BE2C (cell line): Measurements from ENCODE around the gene KCTD10.
A peak's percentile ranks its signal among the peaks of the same experiment; 100 is the strongest.

Experiments
- DNase-seq: peaks from one replicate; pipeline ENCODE4 v3.0.0-alpha.2; 2020
- H3K27me3 ChIP-seq: fragments of 250-450 bp; sonication (Bioruptor Pico); 2 replicates; pipeline ENCODE4 v1.5.1; 2020; ENCODE audit warnings: mild to moderate bottlenecking
- H3K36me3 ChIP-seq: fragments of 250-450 bp; sonication (Bioruptor Pico); 2 replicates; pipeline ENCODE4 v1.5.1; 2020; ENCODE audit warnings: mild to moderate bottlenecking
- H3K4me1 ChIP-seq: fragments of 250-450 bp; sonication (Bioruptor Pico); 2 replicates; pipeline ENCODE4 v1.5.1; 2020
- H3K4me3 ChIP-seq: 2 replicates; pipeline ENCODE4 v1.5.1; 2011; ENCODE audit warnings: low read depth, low read length
- H3K9me3 ChIP-seq: fragments of 250-450 bp; sonication (Bioruptor Pico); 2 replicates; pipeline ENCODE4 v1.5.1; 2020
- TF ChIP-seq, protein P1 (sequence below): IDR thresholded peaks from 2 replicates; pipeline ENCODE4 v1.5.1; 2012; ENCODE audit warnings: mild to moderate bottlenecking, low read depth, low read length

KCTD10 gene

DNA sequence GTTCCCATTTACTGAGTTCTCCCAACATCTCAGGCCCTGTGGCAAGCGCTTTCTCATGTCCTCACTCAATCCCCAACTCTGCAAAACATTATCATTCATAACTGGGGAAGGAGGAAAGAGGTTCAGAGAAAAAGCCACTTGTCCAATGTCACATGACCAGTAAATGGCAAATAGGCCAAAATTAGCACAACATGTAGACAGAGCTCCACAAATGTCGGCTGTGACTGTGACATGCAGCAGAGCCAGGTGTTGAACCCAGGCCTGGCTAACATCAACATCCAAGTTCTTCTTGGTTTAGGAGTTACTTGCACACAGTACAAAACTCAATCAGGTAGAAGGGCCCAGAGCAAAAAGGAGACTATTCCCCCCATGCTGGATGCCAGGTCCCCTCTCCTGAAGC, 10.8 kb downstream of the KCTD10 start:
- peaks cover 11% of the 10 kb centered on the region; the same call in 1 of the 2 replicates for H3K36me3 ChIP-seq
- TF ChIP-seq, protein P1, sequence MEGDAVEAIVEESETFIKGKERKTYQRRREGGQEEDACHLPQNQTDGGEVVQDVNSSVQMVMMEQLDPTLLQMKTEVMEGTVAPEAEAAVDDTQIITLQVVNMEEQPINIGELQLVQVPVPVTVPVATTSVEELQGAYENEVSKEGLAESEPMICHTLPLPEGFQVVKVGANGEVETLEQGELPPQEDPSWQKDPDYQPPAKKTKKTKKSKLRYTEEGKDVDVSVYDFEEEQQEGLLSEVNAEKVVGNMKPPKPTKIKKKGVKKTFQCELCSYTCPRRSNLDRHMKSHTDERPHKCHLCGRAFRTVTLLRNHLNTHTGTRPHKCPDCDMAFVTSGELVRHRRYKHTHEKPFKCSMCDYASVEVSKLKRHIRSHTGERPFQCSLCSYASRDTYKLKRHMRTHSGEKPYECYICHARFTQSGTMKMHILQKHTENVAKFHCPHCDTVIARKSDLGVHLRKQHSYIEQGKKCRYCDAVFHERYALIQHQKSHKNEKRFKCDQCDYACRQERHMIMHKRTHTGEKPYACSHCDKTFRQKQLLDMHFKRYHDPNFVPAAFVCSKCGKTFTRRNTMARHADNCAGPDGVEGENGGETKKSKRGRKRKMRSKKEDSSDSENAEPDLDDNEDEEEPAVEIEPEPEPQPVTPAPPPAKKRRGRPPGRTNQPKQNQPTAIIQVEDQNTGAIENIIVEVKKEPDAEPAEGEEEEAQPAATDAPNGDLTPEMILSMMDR: no peak
- no peak overlapping the region for H3K4me3 ChIP-seq
- H3K4me1 ChIP-seq: peaks cover 16% of the 10 kb centered on the region
- no peak for DNase-seq
- H3K9me3 ChIP-seq: no peaks in the 10 kb centered on the region
- H3K27me3 ChIP-seq: no peaks in the 10 kb centered on the region

DNA sequence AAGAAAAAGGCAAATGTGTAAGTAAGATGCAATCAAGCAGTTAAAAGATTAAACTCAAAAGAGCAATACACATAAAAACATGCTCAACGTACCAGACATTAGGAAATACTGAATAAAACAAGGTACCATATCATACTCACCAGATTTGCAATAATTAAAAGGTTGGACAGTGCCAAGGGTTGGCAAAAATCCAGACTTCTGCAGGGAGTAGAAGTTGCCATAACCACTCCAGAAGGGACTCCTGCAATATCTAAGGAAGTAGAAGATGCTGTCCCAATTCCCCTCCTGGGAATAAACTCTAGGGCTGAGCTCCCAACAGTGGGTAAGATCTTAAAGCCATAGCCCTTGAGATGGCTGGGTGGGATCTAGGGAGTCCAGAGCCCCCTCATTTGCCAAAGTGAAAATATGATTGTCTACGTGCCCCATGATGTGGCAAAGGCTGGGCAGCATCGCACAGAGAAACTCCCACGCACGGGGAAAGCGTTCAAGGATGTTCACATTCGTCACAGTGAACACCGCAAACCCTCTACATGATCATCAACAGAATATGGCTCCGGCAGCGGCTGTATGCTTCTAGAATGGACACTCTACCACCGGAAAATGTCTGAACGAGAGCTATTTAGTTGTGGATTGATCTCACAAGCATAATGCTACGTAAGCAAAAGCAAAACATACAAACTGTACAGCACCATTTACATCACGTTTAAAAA, 12.3 kb downstream of the KCTD10 start:
- Histone ChIP-seq H3K9me3 (no peaks in the 10 kb centered on the region), H3K36me3 (peaks cover 11% of the 10 kb centered on the region), H3K4me1 (peaks cover 16% of the 10 kb centered on the region), H3K27me3 (no peaks in the 10 kb centered on the region), H3K4me3 (no peak overlapping the region)
- no peak for DNase-seq
- TF ChIP-seq, protein P1: no peak

DNA sequence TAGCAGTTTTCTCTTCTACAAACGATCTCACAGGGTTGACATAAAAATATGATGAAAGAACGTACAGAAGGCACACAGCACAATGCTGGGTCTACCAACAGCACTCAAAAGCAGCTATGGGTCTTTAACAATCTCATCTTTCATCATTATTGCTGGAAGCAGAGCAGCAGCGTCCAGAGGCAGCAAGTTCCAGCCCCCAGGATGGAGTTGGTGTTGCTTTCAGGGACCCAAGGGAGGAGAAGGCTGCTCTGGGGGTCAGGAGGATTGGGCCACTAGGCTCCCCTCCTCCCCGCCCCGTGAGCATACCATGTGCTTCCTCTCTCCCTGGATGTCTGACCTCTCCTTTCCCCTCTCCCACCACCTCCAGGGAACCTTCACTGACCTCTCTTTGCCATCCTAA, 13.3 kb downstream of the KCTD10 start:
- no peak for DNase-seq
- no peak overlapping the region for H3K4me3 ChIP-seq
- peaks cover 3% of the 10 kb centered on the region for H3K36me3 ChIP-seq
- H3K27me3 ChIP-seq: no peaks in the 10 kb centered on the region
- H3K9me3 ChIP-seq: no peaks in the 10 kb centered on the region
- TF ChIP-seq, protein P1: no peak
- peaks cover 16% of the 10 kb centered on the region for H3K4me1 ChIP-seq

DNA sequence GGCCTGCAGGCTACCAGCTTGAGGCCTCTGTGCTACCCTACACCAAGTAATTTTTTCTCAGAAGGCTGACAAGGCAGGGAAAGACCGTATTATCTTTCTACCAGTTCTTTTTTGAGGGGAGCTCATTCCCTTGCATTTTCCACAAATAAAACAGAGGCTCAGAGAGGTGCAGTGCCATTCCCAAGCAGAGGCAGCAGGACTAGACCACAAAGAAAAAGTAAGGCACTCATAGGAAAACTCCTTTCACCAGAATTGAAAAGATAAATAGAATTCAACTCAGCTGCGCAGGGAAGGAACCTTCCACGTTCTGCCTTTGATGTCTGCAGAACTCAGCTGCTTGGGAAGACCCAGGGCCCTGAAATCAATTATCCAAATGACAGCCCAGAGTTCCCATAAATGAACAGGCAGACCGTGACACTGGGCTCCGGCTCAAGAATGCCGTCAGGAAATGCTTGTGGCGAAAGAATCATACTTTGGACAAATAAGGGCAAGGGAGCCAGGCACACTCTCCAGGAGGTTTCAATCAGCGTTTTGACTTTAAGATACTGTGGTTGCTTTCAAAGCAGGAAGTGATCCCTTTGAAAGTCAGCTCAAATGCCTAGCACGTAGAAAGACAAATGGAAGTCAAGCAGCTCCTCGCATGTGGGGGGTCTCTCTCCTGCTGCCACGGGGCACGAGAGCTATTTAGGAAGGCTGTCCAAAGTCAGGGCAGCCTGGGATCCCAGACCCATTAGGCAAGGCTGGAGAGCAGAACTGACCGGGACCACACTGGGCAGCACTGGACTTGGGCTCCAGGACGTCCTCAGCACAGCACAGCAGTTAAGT, 14.0 kb downstream of the KCTD10 start:
- TF ChIP-seq, protein P1: no peak
- Histone ChIP-seq H3K4me1 (peaks cover 16% of the 10 kb centered on the region), H3K27me3 (no peaks in the 10 kb centered on the region), H3K9me3 (no peaks in the 10 kb centered on the region), H3K36me3 (peaks cover 3% of the 10 kb centered on the region), H3K4me3 (no peak overlapping the region)
- peak; percentile 25 for DNase-seq

DNA sequence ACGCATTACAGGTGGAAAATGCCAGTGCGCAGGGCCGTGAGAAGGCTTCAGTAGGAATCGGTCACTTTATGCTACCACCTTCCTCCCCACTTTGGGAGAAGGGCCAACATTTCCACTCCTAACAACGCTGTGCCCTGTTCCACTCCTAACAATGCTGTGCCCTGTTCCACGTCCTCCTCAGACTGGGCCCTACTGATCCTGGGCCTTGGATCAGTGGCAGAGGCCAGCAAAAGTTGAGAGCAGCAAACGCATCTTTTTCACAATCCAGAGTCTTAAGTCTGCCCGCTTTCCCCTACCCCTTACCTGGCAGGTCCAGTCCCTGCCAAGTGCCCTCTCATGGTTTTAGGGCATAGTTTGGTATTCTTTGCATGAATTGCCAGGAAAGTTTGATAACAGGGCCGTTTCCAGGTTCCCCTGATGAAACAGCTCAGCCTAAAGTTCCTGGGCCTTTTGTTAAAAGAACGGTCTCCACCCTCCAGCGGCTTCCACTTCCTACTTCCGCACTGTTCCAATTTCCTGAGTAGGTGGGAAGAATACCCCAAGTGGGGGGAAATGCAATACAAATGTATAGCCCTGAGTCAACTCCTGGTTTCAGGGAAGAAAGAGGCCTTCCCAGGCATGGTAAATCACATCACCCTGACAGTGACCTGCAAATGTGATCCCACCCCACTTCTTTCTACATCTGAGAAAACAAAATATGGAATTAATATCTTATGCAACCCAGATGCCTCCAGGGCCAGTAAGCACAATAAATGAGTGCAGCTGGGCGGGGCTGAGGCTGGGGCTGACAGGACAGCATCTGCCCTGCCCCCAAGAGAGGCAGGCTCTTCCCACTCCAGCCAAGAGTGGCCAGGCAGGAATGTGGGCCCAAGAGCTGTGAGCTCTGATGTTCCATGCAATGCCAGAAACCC, 15.0 kb downstream of the KCTD10 start:
- peak; percentile 64 for DNase-seq
- peaks cover 16% of the 10 kb centered on the region for H3K4me1 ChIP-seq

More for the DNA sequence above, 15.0 kb downstream of the KCTD10 start:
- no peak overlapping the region for H3K4me3 ChIP-seq
- H3K9me3 ChIP-seq: no peaks in the 10 kb centered on the region
- TF ChIP-seq, protein P1: no peak
- H3K36me3 ChIP-seq: peaks cover 8% of the 10 kb centered on the region
- H3K27me3 ChIP-seq: no peaks in the 10 kb centered on the region
